ENCODE data around the gene IPO13.

DNA sequence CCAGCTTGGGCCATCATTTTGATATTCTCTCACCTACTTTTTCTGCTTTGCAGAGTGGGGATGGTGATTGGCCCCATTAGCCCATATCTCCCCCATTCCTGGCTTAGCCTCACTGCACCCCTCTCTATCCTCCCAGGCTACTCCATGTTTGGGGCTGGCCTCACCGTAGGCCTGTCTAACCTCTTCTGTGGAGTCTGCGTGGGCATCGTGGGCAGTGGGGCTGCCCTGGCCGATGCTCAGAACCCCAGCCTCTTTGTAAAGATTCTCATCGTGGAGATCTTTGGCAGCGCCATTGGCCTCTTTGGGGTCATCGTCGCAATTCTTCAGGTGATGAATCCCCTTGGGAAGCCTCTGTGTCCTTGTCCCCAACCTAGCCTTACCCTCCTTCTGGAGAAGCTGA is 30.1 kb downstream of the IPO13 start:
- no peak for TF ChIP-seq CTCF (IDR thresholded peaks at IDR 0.05)
- TF ChIP-seq POLR2A (IDR thresholded peaks at IDR 0.05), result no peak

Measured in esophagus squamous epithelium (tissue), 4 donors.